Activated CD8-positive, alpha-beta memory T cell treated with anti-CD3 and anti-CD28 coated beads, Interleukin-2, amount 10 ng/mL, durations not matched to agents 7 days and 5 days (primary cell): Measurements from ENCODE around the gene CTXND1. TPM values are rescaled to one million over a fixed set of nuclear protein-coding genes. Genes with fewer than 3 reads are reported as not detected.
A peak's percentile ranks its signal among the peaks of the same experiment; 100 is the strongest.

ENCODE experiments used
- ATAC-seq: fragments of 150-1000 bp; cut with Tn5 transposase; one replicate; pipeline ENCODE4 v1.10.0; 2021; ENCODE audit warnings: moderate library complexity
- CTCF ChIA-PET: fragments of 350-600 bp; sonication (Branson Sonifier 250); formaldehyde crosslinking; loops from one replicate; lab custom pipeline; 2021; ENCODE audit warnings: antibody characterized with exemption; lab: Charles Lee
- DNase-seq: peaks from one replicate; pipeline ENCODE4 v3.0.0-alpha.2; 2020
- H3K27ac Mint-ChIP-seq: one replicate; pipeline ENCODE4 v1.8.0; 2021; ENCODE audit warnings: mild to moderate bottlenecking, mixed read lengths
- H3K27me3 Mint-ChIP-seq: one replicate; pipeline ENCODE4 v1.8.0; 2021; ENCODE audit warnings: mixed read lengths
- H3K36me3 Mint-ChIP-seq: one replicate; pipeline ENCODE4 v1.8.0; 2021; ENCODE audit warnings: mild to moderate bottlenecking, mixed read lengths
- H3K4me1 Mint-ChIP-seq: one replicate; pipeline ENCODE4 v1.8.0; 2021; ENCODE audit warnings: mixed read lengths
- H3K4me3 Mint-ChIP-seq: one replicate; pipeline ENCODE4 v1.8.0; 2021; ENCODE audit warnings: mild to moderate bottlenecking, moderate library complexity, mixed read lengths
- H3K9me3 Mint-ChIP-seq: one replicate; pipeline ENCODE4 v1.8.0; 2022; ENCODE audit warnings: low read depth, mixed read lengths
- total RNA-seq, 2 experiments: library from RNA; stranded (reverse); gene quantifications; one replicate each; pipeline ENCODE4 v1.2.3, GENCODE V29; 2021

The CTXND1 gene
- total RNA-seq, 2 experiments from 2014 or later = not detected

- Mint-ChIP-seq H3K36me3 (peaks cover 34% of the 10 kb centered on the region), H3K4me1 (no peaks in the 10 kb centered on the region), H3K9me3 (no peaks in the 10 kb centered on the region), H3K27me3 (no peaks in the 10 kb centered on the region), H3K27ac (no peak overlapping the region), H3K4me3 (no peak overlapping the region)
- no peak for DNase-seq
- CTCF ChIA-PET = no interaction called here
- ATAC-seq = no peak
These were observed 72.8 kb downstream of the CTXND1 start for GRCh38 chr15:80179025-80179759.

DNA sequence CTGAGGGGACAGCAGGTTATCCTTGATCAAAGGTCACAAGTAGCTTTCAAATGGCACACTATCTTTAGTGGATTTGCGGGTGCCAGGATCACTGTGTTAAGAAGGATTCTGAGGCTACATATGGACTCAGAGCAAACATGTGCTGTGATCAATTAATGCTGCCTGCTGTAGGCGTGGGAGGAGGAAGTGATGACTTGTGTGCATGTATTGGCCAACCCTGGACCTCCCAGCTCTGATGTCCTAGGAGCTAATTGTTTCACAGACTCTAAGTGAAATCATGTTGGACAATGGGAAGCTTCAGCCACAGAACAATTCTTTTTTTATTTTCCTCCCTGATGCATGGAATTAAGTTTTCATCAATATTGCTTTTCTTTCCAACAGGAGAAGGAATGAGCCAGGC, 74.9 kb downstream of the CTXND1 start:
- no peaks in the 10 kb centered on the region for H3K27me3 Mint-ChIP-seq
- peak overlapping the region; percentile 18 for H3K27ac Mint-ChIP-seq
- H3K36me3 Mint-ChIP-seq = peaks cover 25% of the 10 kb centered on the region
- H3K9me3 Mint-ChIP-seq = no peaks in the 10 kb centered on the region
- H3K4me3 Mint-ChIP-seq = no peak overlapping the region
- ATAC-seq = no peak
- H3K4me1 Mint-ChIP-seq = no peaks in the 10 kb centered on the region
- no peak for DNase-seq
- CTCF ChIA-PET = interaction anchor here (1.5 kb wide), 1 partner anchor 324 kb away, joined by 3 read pairs; no protein-coding TSS in a partner anchor

- ATAC-seq (no peak), DNase-seq (no peak)
- CTCF ChIA-PET = no interaction called here
- Mint-ChIP-seq H3K9me3 (no peaks in the 10 kb centered on the region), H3K4me3 (no peak overlapping the region), H3K27me3 (no peaks in the 10 kb centered on the region), H3K27ac (no peak overlapping the region), H3K4me1 (peaks cover 4% of the 10 kb centered on the region), H3K36me3 (peaks cover 22% of the 10 kb centered on the region)
These were observed 75.6 kb downstream of the CTXND1 start for GRCh38 chr15:80176443-80176842.

- Mint-ChIP-seq H3K27ac (no peak overlapping the region), H3K4me3 (no peak overlapping the region), H3K36me3 (peaks cover 26% of the 10 kb centered on the region), H3K27me3 (no peaks in the 10 kb centered on the region), H3K9me3 (no peaks in the 10 kb centered on the region), H3K4me1 (peaks cover 4% of the 10 kb centered on the region)
- CTCF ChIA-PET = interaction anchor here (2.2 to 2.7 kb wide), 2 partner anchors 143 to 322 kb away, joined by 4 to 10 read pairs; no protein-coding TSS in a partner anchor
- ATAC-seq = no peak
- DNase-seq = no peak
These were observed 76.6 kb downstream of the CTXND1 start for GRCh38 chr15:80175436-80175835.

DNA sequence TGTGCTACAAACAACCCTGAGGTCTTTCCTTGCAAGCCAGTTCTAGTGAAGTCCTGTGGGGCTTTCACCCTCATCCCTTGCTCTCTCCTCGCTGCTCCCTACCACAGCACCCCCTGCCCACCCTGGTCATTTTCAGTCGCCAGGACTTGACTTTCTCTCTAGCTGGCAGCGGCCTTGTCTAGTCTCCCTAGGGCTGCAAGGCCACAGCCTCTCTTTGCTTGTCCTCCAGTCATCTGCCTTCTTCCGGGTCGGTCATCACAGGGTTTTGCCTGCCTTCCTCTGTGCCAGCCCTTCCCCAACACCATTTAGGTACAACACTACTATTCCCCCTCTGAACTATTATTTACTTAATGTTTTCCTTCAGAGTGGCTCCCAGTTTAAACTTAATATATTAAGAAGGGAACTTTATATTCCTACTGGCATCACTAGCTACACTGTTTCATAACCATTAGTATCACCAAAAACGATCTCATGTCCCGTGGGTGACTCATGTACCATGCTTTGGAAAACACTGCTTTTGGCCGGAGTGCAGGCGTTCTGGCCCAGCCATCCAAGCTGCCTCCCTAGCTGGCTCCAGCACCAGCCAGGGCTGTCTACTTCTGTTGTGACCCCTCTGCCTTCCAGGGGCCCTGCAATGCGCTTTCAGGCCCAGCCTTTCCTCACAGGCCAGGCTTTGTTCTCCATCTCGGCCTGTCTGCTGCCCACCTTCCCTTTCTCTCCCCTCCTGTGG, 77.8 kb downstream of the CTXND1 start:
- Mint-ChIP-seq H3K4me1 (peaks cover 4% of the 10 kb centered on the region), H3K4me3 (no peak overlapping the region), H3K36me3 (peaks cover 28% of the 10 kb centered on the region), H3K27me3 (no peaks in the 10 kb centered on the region), H3K9me3 (no peaks in the 10 kb centered on the region), H3K27ac (no peak overlapping the region)
- no peak for DNase-seq
- no peak for ATAC-seq
- CTCF ChIA-PET = interaction anchor here (0.7 to 3.6 kb wide), 16 partner anchors 10 to 321 kb away, joined by 3 to 23 read pairs (median 4); no protein-coding TSS in a partner anchor

DNA sequence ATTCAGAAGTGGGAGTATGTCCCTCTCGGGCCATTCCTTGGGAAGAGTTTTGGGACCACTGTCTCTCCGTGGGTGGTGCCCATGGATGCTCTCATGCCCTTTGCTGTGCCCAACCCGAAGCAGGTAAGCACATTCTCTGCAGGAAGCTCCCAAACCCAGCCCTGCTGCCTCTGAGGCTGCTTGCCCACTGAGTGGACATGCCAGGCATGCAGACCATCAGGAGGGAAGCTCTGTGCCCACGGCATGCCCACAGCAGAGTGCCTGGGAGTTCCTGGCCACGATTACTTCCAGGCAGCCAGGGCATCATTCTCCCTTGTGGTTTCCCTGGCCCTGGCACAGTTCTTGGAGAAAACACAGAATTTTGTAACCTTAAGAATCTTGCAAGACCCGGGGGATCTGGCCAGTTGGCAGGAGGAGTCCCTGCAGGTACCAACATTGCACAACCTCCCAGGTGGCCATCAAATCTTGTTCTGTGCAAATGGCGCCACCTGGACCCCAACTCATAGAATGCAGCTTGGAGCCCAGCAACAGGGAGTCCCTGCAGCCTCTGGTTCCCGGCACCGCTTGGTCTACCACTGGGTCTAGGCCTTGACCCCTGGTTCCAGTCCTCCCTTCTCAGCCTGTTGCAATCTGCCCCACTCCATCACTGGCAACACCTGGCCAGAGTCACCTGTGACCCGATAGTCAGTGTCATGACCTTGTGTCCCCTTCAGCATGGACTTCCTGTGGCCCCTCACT, 78.8 kb downstream of the CTXND1 start:
- Mint-ChIP-seq H3K9me3 (no peaks in the 10 kb centered on the region), H3K36me3 (peaks cover 26% of the 10 kb centered on the region), H3K4me3 (no peak overlapping the region), H3K27me3 (no peaks in the 10 kb centered on the region), H3K4me1 (peaks cover 4% of the 10 kb centered on the region), H3K27ac (peak overlapping the region; percentile 56)
- DNase-seq (peak; percentile 83), ATAC-seq (peak; percentile 89)
- CTCF ChIA-PET = interaction anchor here (0.7 to 3.6 kb wide), 22 partner anchors 8 to 320 kb away, joined by 3 to 23 read pairs (median 4); no protein-coding TSS in a partner anchor

DNA sequence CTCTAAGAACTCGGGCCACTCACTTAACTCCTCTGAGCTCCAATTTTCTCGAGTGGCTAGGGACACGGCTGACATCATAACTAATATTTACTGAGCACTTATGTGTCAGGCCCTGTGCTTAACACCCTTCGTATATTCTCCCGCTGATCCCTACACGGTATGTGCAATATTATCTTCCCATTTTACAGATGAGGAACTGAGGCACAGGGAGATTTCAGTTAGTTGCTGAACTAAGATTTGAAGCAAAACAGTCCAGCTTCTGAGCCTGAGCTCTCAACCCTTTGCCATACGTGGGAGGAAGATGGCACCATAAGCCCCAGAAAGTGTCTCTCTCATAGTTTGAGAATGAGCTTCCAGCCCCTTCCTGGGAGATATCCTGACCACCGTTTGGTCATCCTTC, 79.6 kb downstream of the CTXND1 start:
- Mint-ChIP-seq H3K4me1 (peaks cover 4% of the 10 kb centered on the region), H3K27ac (peak overlapping the region; percentile 56), H3K9me3 (no peaks in the 10 kb centered on the region), H3K36me3 (peaks cover 23% of the 10 kb centered on the region), H3K27me3 (no peaks in the 10 kb centered on the region), H3K4me3 (no peak overlapping the region)
- CTCF ChIA-PET = interaction anchor here (1.1 to 3.6 kb wide), 14 partner anchors 8 to 250 kb away, joined by 3 to 23 read pairs (median 5); no protein-coding TSS in a partner anchor
- DNase-seq (no peak), ATAC-seq (no peak)

GRCh38 chr15:80171787-80172186, 80.2 kb downstream of the CTXND1 start:
- DNase-seq (no peak), ATAC-seq (no peak)
- CTCF ChIA-PET = interaction anchor here (1.2 to 3.6 kb wide), 6 partner anchors 10 to 177 kb away, joined by 4 to 23 read pairs (median 12); no protein-coding TSS in a partner anchor
- Mint-ChIP-seq H3K4me3 (no peak overlapping the region), H3K4me1 (peaks cover 4% of the 10 kb centered on the region), H3K27me3 (no peaks in the 10 kb centered on the region), H3K36me3 (peaks cover 22% of the 10 kb centered on the region), H3K27ac (no peak overlapping the region), H3K9me3 (no peaks in the 10 kb centered on the region)

DNA sequence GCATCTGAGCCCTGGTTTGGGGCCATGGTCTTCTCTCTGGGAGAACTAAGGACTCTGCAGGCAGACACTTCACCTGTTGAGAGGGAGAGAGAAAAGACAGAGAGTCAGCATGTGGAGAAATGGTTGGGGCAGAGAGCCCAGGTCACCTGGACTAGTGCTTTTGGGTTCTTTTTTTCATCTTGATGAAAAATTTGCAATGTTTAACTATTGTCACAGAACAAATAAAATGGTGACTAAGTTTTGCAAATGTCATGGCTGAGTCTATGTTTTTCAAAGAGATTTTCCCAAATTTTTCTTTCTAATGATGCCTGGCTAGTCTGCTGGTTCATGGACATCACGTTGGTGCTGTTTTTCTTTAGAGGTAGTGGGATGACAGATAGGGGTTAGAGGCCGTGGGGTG, 81.4 kb downstream of the CTXND1 start:
- no peak overlapping the region for H3K27ac Mint-ChIP-seq
- H3K4me3 Mint-ChIP-seq = no peak overlapping the region
- CTCF ChIA-PET = interaction anchor here (1.0 kb wide), 1 partner anchor 111 kb away, joined by 3 read pairs; no protein-coding TSS in a partner anchor
- no peaks in the 10 kb centered on the region for H3K9me3 Mint-ChIP-seq
- H3K27me3 Mint-ChIP-seq = no peaks in the 10 kb centered on the region
- peaks cover 19% of the 10 kb centered on the region for H3K36me3 Mint-ChIP-seq
- DNase-seq = no peak
- no peak for ATAC-seq
- peaks cover 4% of the 10 kb centered on the region for H3K4me1 Mint-ChIP-seq

GRCh38 chr15:80169768-80170357, 82.2 kb downstream of the CTXND1 start:
- CTCF ChIA-PET = interaction anchor here (1.0 kb wide), 1 partner anchor 110 kb away, joined by 3 read pairs; no protein-coding TSS in a partner anchor
- peaks cover 19% of the 10 kb centered on the region for H3K36me3 Mint-ChIP-seq
- H3K9me3 Mint-ChIP-seq = no peaks in the 10 kb centered on the region
- H3K4me3 Mint-ChIP-seq = no peak overlapping the region
- H3K27ac Mint-ChIP-seq = no peak overlapping the region
- no peaks in the 10 kb centered on the region for H3K27me3 Mint-ChIP-seq
- ATAC-seq = no peak
- DNase-seq = no peak
- peaks cover 4% of the 10 kb centered on the region for H3K4me1 Mint-ChIP-seq

DNA sequence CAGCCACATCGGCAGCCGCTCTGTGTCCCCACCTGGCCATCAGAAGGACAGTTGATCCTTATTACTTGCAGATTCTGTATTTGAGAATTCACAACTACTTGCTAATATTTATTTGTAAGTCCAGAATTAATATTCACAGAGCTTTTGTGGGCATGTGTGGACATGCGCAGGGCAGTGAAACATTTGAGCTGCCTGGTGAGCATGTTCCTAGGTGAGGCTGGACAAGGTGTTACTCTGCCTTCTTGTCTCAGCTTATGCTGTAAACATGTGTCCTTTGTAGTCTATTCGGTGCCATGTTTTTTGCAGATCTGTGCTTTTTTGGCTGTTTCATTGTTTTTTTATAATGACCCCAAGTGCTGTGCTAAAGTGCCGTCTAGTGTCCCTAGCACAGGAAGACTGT, 83.6 kb downstream of the CTXND1 start:
- CTCF ChIA-PET = no interaction called here
- H3K9me3 Mint-ChIP-seq = no peaks in the 10 kb centered on the region

DNA sequence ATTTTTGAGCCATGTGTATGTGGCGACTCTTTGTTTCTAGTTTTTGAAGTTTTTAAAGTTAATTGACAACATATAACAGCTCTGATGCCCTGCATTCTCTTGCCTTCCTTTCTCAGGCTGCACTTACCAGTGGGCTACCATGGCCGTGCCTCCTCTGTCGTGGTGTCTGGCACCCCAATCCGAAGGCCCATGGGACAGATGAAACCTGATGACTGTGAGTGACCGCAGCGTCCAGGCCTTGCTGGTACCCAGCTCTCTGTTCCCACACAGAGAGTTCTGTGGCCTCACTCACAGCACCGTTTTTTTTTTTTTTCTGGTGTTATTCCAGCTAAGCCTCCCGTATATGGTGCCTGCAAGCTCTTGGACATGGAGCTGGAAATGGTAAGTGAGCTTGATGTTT, 84.1 kb downstream of the CTXND1 start:
- H3K27me3 Mint-ChIP-seq = no peaks in the 10 kb centered on the region
- CTCF ChIA-PET = no interaction called here
- H3K27ac Mint-ChIP-seq = no peak overlapping the region
- peaks cover 4% of the 10 kb centered on the region for H3K4me1 Mint-ChIP-seq
- ATAC-seq = no peak
- H3K36me3 Mint-ChIP-seq = peaks cover 29% of the 10 kb centered on the region
- no peak overlapping the region for H3K4me3 Mint-ChIP-seq
- no peaks in the 10 kb centered on the region for H3K9me3 Mint-ChIP-seq
- no peak for DNase-seq

More for the DNA sequence above, 83.6 kb downstream of the CTXND1 start:
- DNase-seq = no peak
- H3K27ac Mint-ChIP-seq = no peak overlapping the region
- H3K27me3 Mint-ChIP-seq = no peaks in the 10 kb centered on the region
- H3K4me1 Mint-ChIP-seq = peaks cover 4% of the 10 kb centered on the region
- peaks cover 25% of the 10 kb centered on the region for H3K36me3 Mint-ChIP-seq
- H3K4me3 Mint-ChIP-seq = no peak overlapping the region
- ATAC-seq = no peak
